ENCODE data around the gene TIGD1. TPM values are rescaled to one million over a fixed set of nuclear protein-coding genes. Genes with fewer than 3 reads are reported as not detected.

TIGD1 gene
- polyA plus RNA-seq, 3 donors: 1.6 to 4.1 (median 2.1) TPM

DNA sequence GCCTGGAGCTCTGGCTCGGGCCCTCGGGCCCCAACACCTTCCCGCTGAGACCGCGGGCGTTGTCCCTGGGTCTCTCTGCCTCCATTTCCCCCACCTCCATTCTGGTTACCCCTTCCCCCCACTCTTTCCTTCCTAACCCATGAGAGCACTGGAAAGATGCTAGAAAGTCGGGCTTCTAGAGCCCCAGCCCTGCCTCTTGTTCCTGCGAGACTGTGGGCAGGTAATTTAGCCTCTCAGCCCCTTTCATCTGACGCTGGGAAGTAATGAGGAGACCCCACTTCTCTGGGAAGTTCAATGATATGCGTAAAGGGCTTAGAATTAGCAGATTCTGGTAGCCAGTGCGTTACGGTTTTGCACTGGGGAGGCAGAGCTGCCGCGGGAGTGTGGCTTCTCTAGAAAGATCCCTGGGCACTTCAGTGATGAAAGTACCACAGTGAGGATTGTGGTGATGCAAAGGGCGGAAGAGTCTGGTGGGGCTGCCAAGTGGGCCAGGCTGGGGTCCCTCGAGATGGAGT lies 46.5 kb downstream of the TIGD1 start:
- peak overlapping the region in 1 of 2 donors; percentile 69 for H3K4me3 Mint-ChIP-seq
- Histone ChIP-seq H3K27ac (ENCODE audit: low read depth in 1 of 2, low read length in 2 of 2) (no peak overlapping the region), H4K20me1 (ENCODE audit: insufficient read depth, low read length) (no peaks in the 10 kb centered on the region), H3K4me2 (replicated peaks; ENCODE audit: extremely low read depth, low read length, poor library complexity, severe bottlenecking) (no peak overlapping the region), H2AFZ (ENCODE audit: insufficient read depth, low read depth, low read length, poor library complexity, severe bottlenecking) (no peak overlapping the region), H3K79me2 (ENCODE audit: insufficient read depth, low read length) (no peaks in the 10 kb centered on the region), H3K36me3 (replicated peaks in 1 of 2; ENCODE audit: control insufficient read depth in 1 of 2, insufficient read depth in 2 of 2, low read length in 2 of 2) (no peaks in the 10 kb centered on the region), H3K4me1 (ENCODE audit: control insufficient read depth in 1 of 2, insufficient read depth in 2 of 2, low read length in 2 of 2) (no peaks in the 10 kb centered on the region), H3K9me3 (replicated peaks in 1 of 2; ENCODE audit: control insufficient read depth in 1 of 2, insufficient read depth in 1 of 2, low read length in 2 of 2) (peaks cover 0 to 11% of the 10 kb centered on the region in 2 donors), H3K9ac (ENCODE audit: insufficient read depth, low read length, poor library complexity, severe bottlenecking) (no peak overlapping the region), H3K4me3 (replicated peaks in 1 of 3; ENCODE audit: low read depth in 2 of 3, low read length in 3 of 3) (no peak overlapping the region), H3K27me3 (ENCODE audit: control insufficient read depth in 2 of 2, insufficient read depth in 2 of 2, low read length in 2 of 2) (peaks cover 15 to 40% of the 10 kb centered on the region in 2 donors)
- intact Hi-C loops (cut with micrococcal nuclease): no loop called here
- no peaks in the 10 kb centered on the region for H3K36me3 Mint-ChIP-seq
- no peak for DNase-seq
- peaks cover 0 to 6% (median 0%) of the 10 kb centered on the region in 7 donors for H3K9me3 Mint-ChIP-seq
- peaks cover 2% of the 10 kb centered on the region for H3K4me1 Mint-ChIP-seq
- H3K27me3 Mint-ChIP-seq (ENCODE audit: low read depth in 3 of 3): peaks cover 46 to 73% (median 62%) of the 10 kb centered on the region in 3 donors
- 13% methylated on average over 12 of the region's 16 CpGs for WGBS (ENCODE audit: insufficient coverage)
- no peak overlapping the region for H3K27ac Mint-ChIP-seq
- TF ChIP-seq, protein P1, sequence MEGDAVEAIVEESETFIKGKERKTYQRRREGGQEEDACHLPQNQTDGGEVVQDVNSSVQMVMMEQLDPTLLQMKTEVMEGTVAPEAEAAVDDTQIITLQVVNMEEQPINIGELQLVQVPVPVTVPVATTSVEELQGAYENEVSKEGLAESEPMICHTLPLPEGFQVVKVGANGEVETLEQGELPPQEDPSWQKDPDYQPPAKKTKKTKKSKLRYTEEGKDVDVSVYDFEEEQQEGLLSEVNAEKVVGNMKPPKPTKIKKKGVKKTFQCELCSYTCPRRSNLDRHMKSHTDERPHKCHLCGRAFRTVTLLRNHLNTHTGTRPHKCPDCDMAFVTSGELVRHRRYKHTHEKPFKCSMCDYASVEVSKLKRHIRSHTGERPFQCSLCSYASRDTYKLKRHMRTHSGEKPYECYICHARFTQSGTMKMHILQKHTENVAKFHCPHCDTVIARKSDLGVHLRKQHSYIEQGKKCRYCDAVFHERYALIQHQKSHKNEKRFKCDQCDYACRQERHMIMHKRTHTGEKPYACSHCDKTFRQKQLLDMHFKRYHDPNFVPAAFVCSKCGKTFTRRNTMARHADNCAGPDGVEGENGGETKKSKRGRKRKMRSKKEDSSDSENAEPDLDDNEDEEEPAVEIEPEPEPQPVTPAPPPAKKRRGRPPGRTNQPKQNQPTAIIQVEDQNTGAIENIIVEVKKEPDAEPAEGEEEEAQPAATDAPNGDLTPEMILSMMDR (IDR thresholded peaks at IDR 0.05): no peak

DNA sequence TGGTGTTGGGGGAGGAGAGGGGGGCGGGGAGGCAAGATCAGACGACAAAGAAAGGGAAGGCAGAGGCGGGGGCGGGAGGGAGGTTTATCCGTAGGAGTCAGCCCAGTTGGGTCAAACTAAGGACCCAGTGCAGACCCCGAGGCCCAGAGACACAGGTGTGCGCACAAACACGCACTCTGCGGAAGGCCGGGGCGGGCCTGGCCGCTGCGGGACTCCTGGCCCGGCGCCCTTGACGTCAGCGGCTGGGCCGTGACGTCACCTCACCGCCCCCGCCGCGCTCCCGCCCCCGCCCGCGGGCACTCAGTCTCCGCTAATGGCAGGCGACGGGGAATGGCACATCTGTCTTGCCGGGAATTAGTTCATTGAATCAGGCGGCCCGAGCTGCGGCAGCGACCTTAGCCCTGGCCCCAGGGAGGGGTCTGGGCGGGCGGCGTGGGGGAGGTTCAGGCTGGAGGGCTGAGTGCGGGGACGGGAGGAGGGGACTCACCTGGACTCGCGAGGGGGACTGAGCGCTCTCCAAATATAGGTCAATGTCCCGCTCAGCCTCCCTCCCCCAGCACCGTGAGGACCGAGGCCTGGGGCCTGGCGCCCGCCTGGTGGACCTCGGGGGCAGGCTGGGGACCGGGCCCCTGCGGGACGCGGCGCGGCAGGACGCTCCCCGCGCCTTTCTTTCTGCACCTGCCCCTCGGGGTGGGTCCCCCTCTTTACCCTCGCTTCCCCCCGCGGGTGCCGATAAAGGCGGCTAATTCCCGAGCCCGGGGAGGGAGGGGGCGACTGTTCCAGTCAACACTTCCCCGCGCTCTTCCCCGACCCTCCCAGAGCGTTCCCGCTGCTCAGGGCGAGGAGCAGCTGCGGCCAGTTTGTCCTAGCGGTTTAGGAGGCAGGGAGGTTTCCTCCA lies 47.2 kb downstream of the TIGD1 start:
- peak overlapping the region; percentile 44 for H3K4me2 ChIP-seq (replicated peaks; ENCODE audit: extremely low read depth, low read length, poor library complexity, severe bottlenecking)
- intact Hi-C loops (cut with micrococcal nuclease): no loop called here
- H3K4me1 Mint-ChIP-seq: peaks cover 2% of the 10 kb centered on the region
- no peaks in the 10 kb centered on the region for H3K79me2 ChIP-seq (ENCODE audit: insufficient read depth, low read length)
- H3K36me3 ChIP-seq (replicated peaks in 1 of 2; ENCODE audit: control insufficient read depth in 1 of 2, insufficient read depth in 2 of 2, low read length in 2 of 2): no peaks in the 10 kb centered on the region
- no peaks in the 10 kb centered on the region for H4K20me1 ChIP-seq (ENCODE audit: insufficient read depth, low read length)
- peaks cover 15 to 40% of the 10 kb centered on the region in 2 donors for H3K27me3 ChIP-seq (ENCODE audit: control insufficient read depth in 2 of 2, insufficient read depth in 2 of 2, low read length in 2 of 2)
- peaks cover 0 to 6% (median 0%) of the 10 kb centered on the region in 7 donors for H3K9me3 Mint-ChIP-seq
- H3K27ac ChIP-seq (ENCODE audit: low read depth in 1 of 2, low read length in 2 of 2): no peak overlapping the region
- peaks cover 46 to 75% (median 59%) of the 10 kb centered on the region in 3 donors for H3K27me3 Mint-ChIP-seq (ENCODE audit: low read depth in 3 of 3)
- H2AFZ ChIP-seq (ENCODE audit: insufficient read depth, low read depth, low read length, poor library complexity, severe bottlenecking): peak overlapping the region; percentile 29
- DNase-seq: no peak
- no peaks in the 10 kb centered on the region for H3K4me1 ChIP-seq (ENCODE audit: control insufficient read depth in 1 of 2, insufficient read depth in 2 of 2, low read length in 2 of 2)
- under 1% methylated on average over 56 of the region's 75 CpGs for WGBS (ENCODE audit: insufficient coverage)
- H3K36me3 Mint-ChIP-seq: no peaks in the 10 kb centered on the region
- H3K4me3 ChIP-seq (replicated peaks in 1 of 3; ENCODE audit: low read depth in 2 of 3, low read length in 3 of 3): peak overlapping the region in 1 of 3 experiments; percentile 38
- H3K4me3 Mint-ChIP-seq: peak overlapping the region in 1 of 2 donors; percentile 69
- no peak overlapping the region for H3K9ac ChIP-seq (ENCODE audit: insufficient read depth, low read length, poor library complexity, severe bottlenecking)
- H3K27ac Mint-ChIP-seq: no peak overlapping the region
- TF ChIP-seq, protein P1 (IDR thresholded peaks at IDR 0.05): no peak
- peaks cover 0 to 11% of the 10 kb centered on the region in 2 donors for H3K9me3 ChIP-seq (replicated peaks in 1 of 2; ENCODE audit: control insufficient read depth in 1 of 2, insufficient read depth in 1 of 2, low read length in 2 of 2)
